NCI-H510A treated with DMSO at 0.1 percent for 48 hours (cell line): Measurements from ENCODE around the gene IFT27.

ENCODE experiments used
- DNase-seq: peaks from one replicate; lab custom pipeline; 2025; lab: John Stamatoyannopoulos, UW

IFT27 gene

GRCh38 chr22:36775964-36776669, at the start of gene IFT27:
IFT27 (minus strand) TSS chr22:36776119; CDS start chr22:36775707, 412 bp downstream.
- peak; percentile 82 for DNase-seq

- DNase-seq = no peak
Observed at GRCh38 chr22:36824655-36825054, 48.7 kb upstream of the IFT27 start.

- DNase-seq = no peak
Observed at GRCh38 chr22:36823186-36823839, 47.4 kb upstream of the IFT27 start.

- no peak for DNase-seq
Observed at GRCh38 chr22:36822581-36822980, 46.7 kb upstream of the IFT27 start.

- DNase-seq = no peak
Observed at GRCh38 chr22:36819112-36819511, 43.2 kb upstream of the IFT27 start.

GRCh38 chr22:36818010-36818642, 42.2 kb upstream of the IFT27 start:
- DNase-seq = no peak

DNA sequence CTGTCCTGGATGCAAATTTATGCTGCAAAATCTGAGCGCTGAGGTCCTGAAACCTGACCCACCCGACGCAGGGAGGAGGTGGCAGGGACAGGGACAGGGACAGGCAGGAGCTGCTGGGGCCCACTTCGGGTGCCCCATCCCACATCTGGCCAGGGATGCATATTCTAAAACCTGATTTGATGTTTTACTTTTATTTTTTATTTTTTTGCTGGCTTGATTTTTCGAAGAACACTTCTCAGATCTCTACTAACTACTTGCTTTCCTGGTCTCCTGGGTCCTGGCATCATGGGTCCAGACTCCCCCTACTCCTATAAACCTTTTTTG, 41.6 kb upstream of the IFT27 start:
- DNase-seq = no peak

GRCh38 chr22:36816636-36817524, 41.0 kb upstream of the IFT27 start, which contains the start of gene PVALB:
PVALB (minus strand) TSS chr22:36817035; CDS start chr22:36817005, 30 bp downstream.
- no peak for DNase-seq

GRCh38 chr22:36816339-36816635, 40.4 kb upstream of the IFT27 start:
- no peak for DNase-seq

GRCh38 chr22:36815558-36816338, 39.8 kb upstream of the IFT27 start:
- DNase-seq = no peak

GRCh38 chr22:36814801-36815200, 38.9 kb upstream of the IFT27 start:
- no peak for DNase-seq

DNA sequence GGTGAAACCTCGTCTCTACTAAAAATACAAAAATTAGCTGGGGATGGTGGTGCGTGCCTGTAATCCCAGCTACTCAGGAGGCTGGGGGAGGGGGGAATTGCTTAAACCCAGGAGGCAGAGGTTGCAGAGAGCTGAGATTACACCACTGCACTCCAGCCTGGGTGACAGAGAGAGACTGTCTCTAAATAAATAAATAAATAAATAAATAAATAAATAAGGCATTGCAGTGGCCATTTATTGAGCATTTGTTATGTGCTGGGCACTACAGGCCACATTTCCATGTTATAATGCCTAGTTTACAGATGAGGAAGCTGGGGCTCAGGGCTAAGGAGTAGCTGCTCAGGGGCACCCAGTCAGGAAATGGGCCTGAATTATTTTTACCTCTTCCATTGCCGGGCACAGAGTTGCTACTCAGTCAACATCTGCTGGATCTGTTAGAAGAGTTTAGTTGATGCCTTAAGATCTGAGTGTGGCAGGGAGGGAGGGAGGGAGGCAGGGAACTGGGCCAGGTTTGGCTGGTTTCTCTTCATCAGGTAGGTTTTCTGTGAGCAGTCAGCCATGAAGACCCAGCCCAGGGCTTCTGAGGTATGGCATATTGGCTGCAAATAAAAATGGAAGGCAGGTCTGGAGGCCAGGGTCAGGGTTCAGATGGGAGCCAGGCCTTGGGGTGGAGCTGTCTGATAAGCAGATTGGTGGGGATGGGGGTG, 35.3 kb upstream of the IFT27 start:
- no peak for DNase-seq

DNA sequence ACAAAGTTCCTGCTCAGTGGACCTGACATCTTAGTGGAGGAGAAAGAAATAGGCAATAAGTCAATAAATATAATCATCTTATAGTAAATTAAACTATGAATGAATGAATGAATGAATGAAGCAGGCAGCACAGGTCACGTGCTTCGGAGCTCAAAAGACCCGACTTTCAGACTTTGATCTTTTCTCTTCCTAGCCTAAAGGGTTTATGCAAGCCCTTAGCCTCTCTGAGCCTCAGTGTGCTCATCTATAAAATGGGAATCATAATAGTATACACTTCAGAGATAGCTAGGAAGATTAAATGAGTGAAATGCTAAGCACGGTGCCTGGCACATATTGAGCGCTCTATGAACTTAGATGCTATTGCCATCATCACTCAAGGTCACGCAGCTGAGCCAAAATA, 33.4 kb upstream of the IFT27 start:
- DNase-seq = no peak

- DNase-seq = no peak
Observed at GRCh38 chr22:36808721-36809344, 32.9 kb upstream of the IFT27 start.

- DNase-seq = no peak
Observed at GRCh38 chr22:36807627-36808026, 31.7 kb upstream of the IFT27 start.

- no peak for DNase-seq
Observed at GRCh38 chr22:36806835-36807234, 30.9 kb upstream of the IFT27 start.

DNA sequence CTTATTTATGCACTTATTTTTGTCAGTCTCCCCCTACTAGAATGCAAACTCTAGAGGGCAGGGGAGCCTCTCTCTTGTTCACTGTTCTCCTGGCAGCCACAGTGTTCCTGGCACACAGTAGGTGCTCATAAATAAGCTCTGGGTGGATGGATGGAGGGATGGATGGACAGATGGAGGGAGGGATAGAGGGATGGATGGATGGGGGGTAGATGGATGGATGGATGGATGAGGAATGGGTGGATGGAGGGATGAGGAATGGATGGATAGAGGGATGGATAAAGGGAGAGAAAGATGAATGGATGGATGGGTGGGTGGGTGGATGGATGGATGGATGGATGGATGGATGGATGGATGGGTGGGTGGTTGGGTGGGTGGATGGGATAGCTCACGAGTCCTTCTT, 27.4 kb upstream of the IFT27 start:
- DNase-seq = no peak

GRCh38 chr22:36798674-36799066, 22.8 kb upstream of the IFT27 start:
- no peak for DNase-seq

DNA sequence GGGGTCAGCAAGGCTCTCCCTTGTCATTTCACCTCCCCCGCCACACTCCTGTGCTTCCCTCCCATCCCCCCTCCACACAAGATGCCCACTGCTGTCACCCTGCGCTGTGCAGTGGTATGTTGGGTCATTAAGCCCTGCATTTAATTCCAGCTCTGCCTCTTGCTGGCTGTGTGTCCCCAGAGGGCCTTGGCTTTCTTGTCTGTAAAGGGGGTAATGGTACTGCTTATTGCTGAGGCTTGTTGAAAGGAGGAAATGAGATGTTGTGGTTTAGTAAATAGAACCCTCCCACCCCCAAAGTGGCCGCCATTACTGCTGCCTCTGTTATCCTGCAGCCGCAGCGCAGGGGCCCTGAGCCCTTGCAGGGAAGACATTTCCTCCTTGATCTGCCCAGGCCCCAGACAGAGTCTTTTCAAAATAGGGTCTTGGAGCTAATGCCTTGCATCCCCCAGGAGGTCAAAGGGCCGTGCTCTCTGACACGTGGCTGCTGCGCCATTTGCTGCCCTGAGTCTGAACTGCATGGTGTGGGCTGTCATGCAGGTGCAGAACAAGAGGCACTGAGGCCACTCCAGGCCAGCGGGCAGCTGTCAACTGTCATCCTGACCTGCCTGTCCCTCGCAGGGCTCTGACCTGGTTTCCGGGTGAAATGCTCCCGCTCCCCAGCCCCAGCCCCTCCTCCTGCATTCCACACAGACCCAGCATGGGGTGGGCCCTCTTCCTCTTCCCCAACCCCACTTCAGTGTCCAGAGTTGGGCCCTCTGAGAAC, 22.2 kb upstream of the IFT27 start:
- no peak for DNase-seq

GRCh38 chr22:36797374-36797773, 21.5 kb upstream of the IFT27 start:
- no peak for DNase-seq
